ENCODE results near the gene DSG4.

The DSG4 gene

GRCh38 chr18:31446854-31447253 is 70.3 kb downstream of the DSG4 start:
- H3K36me3 ChIP-seq (ENCODE audit: control insufficient read depth, low read length): no peaks in the 10 kb centered on the region
- no peaks in the 10 kb centered on the region for H4K20me1 ChIP-seq (ENCODE audit: control insufficient read depth, insufficient read depth, low read depth, low read length)
- no peak overlapping the region for H3K4me2 ChIP-seq (ENCODE audit: low read length)
- H3K79me2 ChIP-seq (ENCODE audit: control insufficient read depth, low read length): no peaks in the 10 kb centered on the region
- no peak overlapping the region for H3K4me3 ChIP-seq (ENCODE audit: low read length)
- TF ChIP-seq CTCF (IDR thresholded peaks at IDR 0.05; ENCODE audit: low read depth, low read length, poor library complexity, severe bottlenecking): no peak
- TF ChIP-seq EZH2phosphoT487 (IDR thresholded peaks at IDR 0.05; ENCODE audit: borderline replicate concordance, low read length): no peak
- H3K9me3 ChIP-seq (ENCODE audit: control insufficient read depth, insufficient read depth, low read length): no peaks in the 10 kb centered on the region
- H3K27me3 ChIP-seq (ENCODE audit: control insufficient read depth, low read length): no peaks in the 10 kb centered on the region
- no peaks in the 10 kb centered on the region for H3K9me2 ChIP-seq (replicated peaks; ENCODE audit: control insufficient read depth, low read length)
- no peaks in the 10 kb centered on the region for H3K4me1 ChIP-seq (ENCODE audit: control insufficient read depth, low read length)
- H3F3A ChIP-seq (ENCODE audit: control insufficient read depth, insufficient read depth): no peaks in the 10 kb centered on the region
- no peak overlapping the region for H3K27ac ChIP-seq (ENCODE audit: low read depth, low read length)

- Histone ChIP-seq H3K9me3 (ENCODE audit: control insufficient read depth, insufficient read depth, low read length) (no peaks in the 10 kb centered on the region), H3K9me2 (replicated peaks; ENCODE audit: control insufficient read depth, low read length) (no peaks in the 10 kb centered on the region), H3K79me2 (ENCODE audit: control insufficient read depth, low read length) (no peaks in the 10 kb centered on the region), H4K20me1 (ENCODE audit: control insufficient read depth, insufficient read depth, low read depth, low read length) (no peaks in the 10 kb centered on the region), H3K4me3 (ENCODE audit: low read length) (no peak within 1 kb of the TSS), H3K36me3 (ENCODE audit: control insufficient read depth, low read length) (no peaks in the 10 kb centered on the region), H3F3A (ENCODE audit: control insufficient read depth, insufficient read depth) (no peaks in the 10 kb centered on the region), H3K27me3 (ENCODE audit: control insufficient read depth, low read length) (no peaks in the 10 kb centered on the region), H3K27ac (ENCODE audit: low read depth, low read length) (no peak within 1 kb of the TSS), H3K4me1 (ENCODE audit: control insufficient read depth, low read length) (no peaks in the 10 kb centered on the region), H3K4me2 (ENCODE audit: low read length) (no peak within 1 kb of the TSS)
- TF ChIP-seq EZH2phosphoT487 (IDR thresholded peaks at IDR 0.05; ENCODE audit: borderline replicate concordance, low read length) (no peak), CTCF (IDR thresholded peaks at IDR 0.05; ENCODE audit: low read depth, low read length, poor library complexity, severe bottlenecking) (no peak)
Measured at GRCh38 chr18:31447530-31448191, 71.1 kb downstream of the DSG4 start, which contains the start of gene DSG3. Gene DSG3, plus strand, starts transcription at chr18:31447741. Its CDS starts 137 bp downstream, at chr18:31447878.

- TF ChIP-seq CTCF (IDR thresholded peaks at IDR 0.05; ENCODE audit: low read depth, low read length, poor library complexity, severe bottlenecking) (no peak), EZH2phosphoT487 (IDR thresholded peaks at IDR 0.05; ENCODE audit: borderline replicate concordance, low read length) (no peak)
- Histone ChIP-seq H3K4me2 (ENCODE audit: low read length) (no peak overlapping the region), H3K4me1 (ENCODE audit: control insufficient read depth, low read length) (no peaks in the 10 kb centered on the region), H3K27ac (ENCODE audit: low read depth, low read length) (no peak overlapping the region), H3K4me3 (ENCODE audit: low read length) (no peak overlapping the region), H3K79me2 (ENCODE audit: control insufficient read depth, low read length) (no peaks in the 10 kb centered on the region), H3F3A (ENCODE audit: control insufficient read depth, insufficient read depth) (no peaks in the 10 kb centered on the region), H4K20me1 (ENCODE audit: control insufficient read depth, insufficient read depth, low read depth, low read length) (no peaks in the 10 kb centered on the region), H3K36me3 (ENCODE audit: control insufficient read depth, low read length) (no peaks in the 10 kb centered on the region), H3K27me3 (ENCODE audit: control insufficient read depth, low read length) (no peaks in the 10 kb centered on the region), H3K9me3 (ENCODE audit: control insufficient read depth, insufficient read depth, low read length) (no peaks in the 10 kb centered on the region), H3K9me2 (replicated peaks; ENCODE audit: control insufficient read depth, low read length) (no peaks in the 10 kb centered on the region)
Measured at GRCh38 chr18:31450409-31450808, 73.8 kb downstream of the DSG4 start.

Data from DOHH2 (cell line).